Ishikawa (cell line): ENCODE data around the gene ZBTB7C.

Experiments
- REST ChIP-seq: IDR thresholded peaks from 2 replicates; pipeline ENCODE4 v1.6.1; 2012; ENCODE audit warnings: low read depth, mild to moderate bottlenecking
- TEAD4 ChIP-seq: IDR thresholded peaks from 2 replicates; pipeline ENCODE4 v1.6.1; 2012

- TF ChIP-seq REST = no peak
- TF ChIP-seq TEAD4 = no peak
Measured at GRCh38 chr18:48024009-48024512, 385.1 kb downstream of the ZBTB7C start.
